Tibial nerve (tissue), 4 donors: ENCODE data around the gene RCOR1. TPM values are rescaled to one million over a fixed set of nuclear protein-coding genes. Genes with fewer than 3 reads are reported as not detected.
"Not testable (repeated sequence)": the region's sequence is repeated elsewhere in the genome, so short reads cannot be mapped to it uniquely, and the experiment has no call there.

Experiments used
- DNase-seq, 2 donors: peaks; one replicate each; pipeline ENCODE4 v3.0.0-alpha.2; 2019; ENCODE audit warnings: low spot score in 2 of 2
- H3K27ac ChIP-seq, 4 donors: fragments of 200-600 bp; sonication (generic) in 3 of 4; one replicate each; pipeline ENCODE4 v1.5.1; 2017 to 2019; ENCODE audit warnings: mild to moderate bottlenecking in 1 of 4
- H3K27me3 ChIP-seq, 2 donors: fragments of 200-600 bp; sonication (generic) in 1 of 2; one replicate each; pipeline versions ENCODE4 v1.5.1 to v1.6.0; 2017 to 2019
- H3K36me3 ChIP-seq, 3 donors: fragments of 200-600 bp; sonication (generic); one replicate each; pipeline ENCODE4 v1.5.1; 2018 to 2019
- H3K4me1 ChIP-seq, 4 donors: fragments of 200-600 bp; sonication (generic) in 3 of 4; one replicate each; pipeline ENCODE4 v1.5.1; 2017 to 2019
- H3K4me3 ChIP-seq, 4 donors: fragments of 200-600 bp; sonication (generic) in 3 of 4; one replicate each; pipeline ENCODE4 v1.5.1; 2017 to 2019; ENCODE audit warnings: mild to moderate bottlenecking in 1 of 4, moderate library complexity in 1 of 4
- H3K9me3 ChIP-seq, 4 donors: fragments of 200-600 bp; sonication (generic) in 3 of 4; one replicate each; pipeline ENCODE4 v1.5.1; 2017 to 2019
- EP300 ChIP-seq, 2 donors: sonication (generic); formaldehyde crosslinking; IDR thresholded peaks; one replicate each; pipeline ENCODE4 v1.6.1; 2017; ENCODE audit warnings: antibody characterized with exemption in 2 of 2, mild to moderate bottlenecking in 1 of 2
- POLR2A ChIP-seq, 2 donors: fragments of 450-650 bp; IDR thresholded peaks; one replicate each; pipeline ENCODE4 v1.6.1; 2017; ENCODE audit warnings: antibody characterized with exemption in 2 of 2, mild to moderate bottlenecking in 2 of 2, moderate library complexity in 2 of 2
- WGBS, 2 donors: methylation state at CpG; one replicate each; pipeline ENCODE4 v1.1.5; 2018; 5-methylcytosine and 5-hydroxymethylcytosine counted together
- total RNA-seq, 4 donors: library from RNA; depleted of rRNA; stranded (reverse); fragments of >200 nt; gene quantifications; one replicate each; pipeline ENCODE4 v1.1.0, GENCODE V29; 2016
- TF ChIP-seq, protein P1 (sequence below), 5 experiments: fragments of 200-600 bp in 3 of 5; fragments of 450-650 bp in 2 of 5; sonication (generic) in 3 of 5; IDR thresholded peaks; one replicate each; pipeline ENCODE4 v1.5.1; 2016 to 2019; ENCODE audit warnings: antibody characterized with exemption in 5 of 5, mild to moderate bottlenecking in 3 of 5, moderate library complexity in 2 of 5

RCOR1 gene
- total RNA-seq, 4 donors from 2014 or later = 6.3 to 12.8 (median 10.0) TPM

DNA sequence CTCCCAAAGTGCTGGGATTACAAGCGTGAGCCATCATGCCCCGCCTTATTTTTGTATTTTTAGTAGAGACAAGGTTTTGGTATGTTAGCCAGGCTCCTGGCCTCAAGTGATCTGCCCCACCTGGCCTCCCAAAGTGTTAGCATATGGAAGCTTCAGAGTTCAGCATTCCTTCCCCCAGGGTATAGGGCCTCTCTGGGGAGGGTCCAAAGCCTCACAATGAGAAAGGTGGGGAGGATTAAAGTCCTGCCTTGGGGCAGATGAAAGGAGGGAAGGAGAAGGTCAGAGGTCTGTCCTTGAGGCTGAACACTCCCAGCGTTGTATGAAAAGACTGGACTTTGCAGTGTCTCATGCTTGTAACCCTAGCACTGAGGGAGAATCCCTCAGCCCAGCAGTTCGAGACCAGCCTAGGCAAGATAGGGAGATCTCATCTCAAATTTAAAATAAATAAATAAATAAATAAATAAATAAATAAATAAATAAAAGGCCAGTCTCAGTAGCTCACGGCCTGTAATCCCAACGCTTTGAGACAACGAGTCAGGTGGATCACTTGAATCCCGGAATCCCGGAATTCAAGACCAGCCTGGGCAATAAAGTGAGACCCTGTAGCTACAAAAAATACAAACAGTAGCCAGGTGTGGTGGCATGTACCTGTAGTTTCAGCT is 22.0 kb upstream of the RCOR1 start:
- no peak overlapping the region for H3K27ac ChIP-seq
- H3K36me3 ChIP-seq = no peaks in the 10 kb centered on the region
- H3K9me3 ChIP-seq = no peaks in the 10 kb centered on the region
- peaks cover 0 to 9% of the 10 kb centered on the region in 2 donors for H3K27me3 ChIP-seq
- H3K4me1 ChIP-seq = no peaks in the 10 kb centered on the region
- TF ChIP-seq POLR2A (IDR thresholded peaks at IDR 0.05) (no peak), EP300 (IDR thresholded peaks at IDR 0.05) (no peak)
- TF ChIP-seq, protein P1, sequence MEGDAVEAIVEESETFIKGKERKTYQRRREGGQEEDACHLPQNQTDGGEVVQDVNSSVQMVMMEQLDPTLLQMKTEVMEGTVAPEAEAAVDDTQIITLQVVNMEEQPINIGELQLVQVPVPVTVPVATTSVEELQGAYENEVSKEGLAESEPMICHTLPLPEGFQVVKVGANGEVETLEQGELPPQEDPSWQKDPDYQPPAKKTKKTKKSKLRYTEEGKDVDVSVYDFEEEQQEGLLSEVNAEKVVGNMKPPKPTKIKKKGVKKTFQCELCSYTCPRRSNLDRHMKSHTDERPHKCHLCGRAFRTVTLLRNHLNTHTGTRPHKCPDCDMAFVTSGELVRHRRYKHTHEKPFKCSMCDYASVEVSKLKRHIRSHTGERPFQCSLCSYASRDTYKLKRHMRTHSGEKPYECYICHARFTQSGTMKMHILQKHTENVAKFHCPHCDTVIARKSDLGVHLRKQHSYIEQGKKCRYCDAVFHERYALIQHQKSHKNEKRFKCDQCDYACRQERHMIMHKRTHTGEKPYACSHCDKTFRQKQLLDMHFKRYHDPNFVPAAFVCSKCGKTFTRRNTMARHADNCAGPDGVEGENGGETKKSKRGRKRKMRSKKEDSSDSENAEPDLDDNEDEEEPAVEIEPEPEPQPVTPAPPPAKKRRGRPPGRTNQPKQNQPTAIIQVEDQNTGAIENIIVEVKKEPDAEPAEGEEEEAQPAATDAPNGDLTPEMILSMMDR (IDR thresholded peaks at IDR 0.05) = no peak
- no peak overlapping the region for H3K4me3 ChIP-seq
- WGBS, 2 donors = 87 to 90% methylated on average over 9 of the region's 9 CpGs
- no peak for DNase-seq

DNA sequence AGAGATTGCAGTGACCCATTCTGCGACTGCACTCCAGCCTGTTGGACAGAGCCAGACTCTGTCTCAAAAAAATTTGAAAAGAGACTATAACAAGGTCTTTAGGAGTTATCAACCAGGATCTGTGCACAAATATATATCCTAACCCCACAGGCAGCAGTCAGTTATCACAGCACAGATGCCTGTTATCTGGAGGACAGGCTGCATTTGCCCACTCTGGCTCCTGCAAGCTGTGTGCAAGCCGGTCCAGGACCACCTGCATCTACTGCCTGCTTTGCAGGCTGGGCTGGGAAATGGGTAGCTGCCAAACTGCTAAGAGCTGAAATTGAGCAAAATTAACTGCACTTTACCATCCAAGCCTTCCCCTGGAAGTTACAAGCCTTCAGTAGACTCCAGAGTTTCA is 21.4 kb upstream of the RCOR1 start:
- DNase-seq = no peak
- Histone ChIP-seq H3K4me1 (no peaks in the 10 kb centered on the region), H3K9me3 (no peaks in the 10 kb centered on the region), H3K27ac (no peak overlapping the region), H3K27me3 (peaks cover 0 to 9% of the 10 kb centered on the region in 2 donors), H3K36me3 (no peaks in the 10 kb centered on the region), H3K4me3 (no peak overlapping the region)
- 84 to 97% methylated on average over 2 of the region's 2 CpGs for WGBS, 2 donors
- TF ChIP-seq, protein P1 (IDR thresholded peaks at IDR 0.05) = no peak
- TF ChIP-seq POLR2A (IDR thresholded peaks at IDR 0.05) (no peak), EP300 (IDR thresholded peaks at IDR 0.05) (no peak)

DNA sequence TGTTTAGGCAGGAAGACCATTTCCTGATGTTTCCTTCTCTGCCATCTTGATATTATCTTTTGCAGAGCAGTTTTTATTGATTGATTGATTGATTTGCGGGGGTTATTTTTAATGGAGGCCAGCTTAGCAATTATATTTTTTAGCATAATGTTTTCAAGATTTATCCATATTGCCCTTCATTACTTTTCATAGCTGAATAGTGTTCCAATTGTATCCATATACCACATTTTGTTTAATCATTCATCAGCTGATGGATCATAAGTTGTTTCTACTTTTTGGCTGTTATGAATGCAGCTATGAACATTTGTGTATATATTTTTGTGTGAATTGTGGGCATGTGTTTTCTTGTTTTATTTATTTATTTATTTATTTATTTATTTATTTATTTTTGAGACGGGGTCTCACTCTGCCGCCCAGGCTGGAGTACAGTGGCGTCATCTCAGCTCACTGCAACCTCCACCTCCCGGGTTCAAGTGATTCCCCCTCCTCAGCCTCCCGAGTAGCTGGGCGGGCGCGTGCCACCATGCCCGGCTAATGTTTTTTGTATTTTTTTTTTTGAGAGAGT is 20.9 kb upstream of the RCOR1 start:
- TF ChIP-seq POLR2A (IDR thresholded peaks at IDR 0.05) (no peak), EP300 (IDR thresholded peaks at IDR 0.05) (no peak)
- TF ChIP-seq, protein P1 (IDR thresholded peaks at IDR 0.05) = no peak
- DNase-seq = no peak
- no peaks in the 10 kb centered on the region for H3K4me1 ChIP-seq
- H3K27me3 ChIP-seq = peaks cover 0 to 9% of the 10 kb centered on the region in 2 donors
- 93 to 95% methylated on average over 10 of the region's 10 CpGs for WGBS, 2 donors
- no peaks in the 10 kb centered on the region for H3K9me3 ChIP-seq
- H3K27ac ChIP-seq = no peak overlapping the region
- H3K4me3 ChIP-seq = no peak overlapping the region
- H3K36me3 ChIP-seq = no peaks in the 10 kb centered on the region

DNA sequence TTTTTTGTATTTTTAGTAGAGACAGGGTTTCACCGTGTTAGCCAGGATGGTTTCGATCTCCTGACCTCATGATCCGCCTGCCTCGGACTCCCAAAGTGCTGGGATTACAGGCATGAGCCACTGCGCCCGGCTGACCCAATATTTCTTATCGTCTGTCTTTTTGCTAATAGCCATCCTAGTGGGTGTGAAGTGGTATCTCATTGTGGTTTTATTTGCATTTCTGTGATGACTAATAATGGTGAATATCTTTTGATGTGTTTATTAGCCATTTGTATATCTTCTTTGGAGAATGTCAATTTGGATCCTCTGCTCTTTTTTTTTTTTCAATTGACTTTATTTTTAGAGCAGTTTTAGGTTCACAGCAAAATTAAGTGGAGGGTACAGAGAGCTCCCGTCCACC is 19.3 kb upstream of the RCOR1 start:
- WGBS, 2 donors = 74 to 81% methylated on average over 8 of the region's 8 CpGs
- H3K4me1 ChIP-seq, H3K27ac ChIP-seq, H3K4me3 ChIP-seq, H3K36me3 ChIP-seq, DNase-seq, H3K9me3 ChIP-seq: not testable (repeated sequence)
- peaks cover 0 to 17% of the 10 kb centered on the region in 2 donors for H3K27me3 ChIP-seq

DNA sequence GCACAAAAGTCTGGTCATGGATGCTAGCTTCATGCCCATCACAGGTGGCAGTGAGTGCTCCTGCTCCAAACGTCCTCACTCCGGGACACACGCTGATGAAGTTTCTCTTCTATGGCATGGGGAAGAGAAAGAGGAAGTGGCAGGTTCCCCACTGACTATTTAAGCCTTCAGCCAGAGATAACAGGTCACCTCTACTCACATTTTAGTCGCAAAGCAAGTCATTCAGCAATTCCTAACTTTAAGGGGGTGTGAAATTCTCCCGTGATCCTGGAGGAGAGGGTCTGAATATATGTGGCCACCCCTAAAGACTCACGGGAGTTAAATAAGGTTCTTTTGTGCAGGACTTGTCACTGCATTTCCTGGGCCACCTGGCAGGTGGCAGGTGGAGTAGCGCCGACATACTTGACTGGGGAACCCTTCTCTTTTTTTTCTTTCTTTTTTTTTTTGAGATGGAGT is 18.8 kb upstream of the RCOR1 start:
- Histone ChIP-seq H3K27ac (no peak overlapping the region), H3K36me3 (no peaks in the 10 kb centered on the region), H3K27me3 (peaks cover 0 to 17% of the 10 kb centered on the region in 2 donors), H3K4me3 (no peak overlapping the region), H3K4me1 (no peaks in the 10 kb centered on the region), H3K9me3 (no peaks in the 10 kb centered on the region)
- no peak for DNase-seq
- TF ChIP-seq, protein P1 (IDR thresholded peaks at IDR 0.05) = no peak
- TF ChIP-seq POLR2A (IDR thresholded peaks at IDR 0.05) = no peak
- WGBS, 2 donors = 49 to 57% methylated on average over 8 of the region's 8 CpGs
